ENCODE measurements around the gene POU5F1.

DNA sequence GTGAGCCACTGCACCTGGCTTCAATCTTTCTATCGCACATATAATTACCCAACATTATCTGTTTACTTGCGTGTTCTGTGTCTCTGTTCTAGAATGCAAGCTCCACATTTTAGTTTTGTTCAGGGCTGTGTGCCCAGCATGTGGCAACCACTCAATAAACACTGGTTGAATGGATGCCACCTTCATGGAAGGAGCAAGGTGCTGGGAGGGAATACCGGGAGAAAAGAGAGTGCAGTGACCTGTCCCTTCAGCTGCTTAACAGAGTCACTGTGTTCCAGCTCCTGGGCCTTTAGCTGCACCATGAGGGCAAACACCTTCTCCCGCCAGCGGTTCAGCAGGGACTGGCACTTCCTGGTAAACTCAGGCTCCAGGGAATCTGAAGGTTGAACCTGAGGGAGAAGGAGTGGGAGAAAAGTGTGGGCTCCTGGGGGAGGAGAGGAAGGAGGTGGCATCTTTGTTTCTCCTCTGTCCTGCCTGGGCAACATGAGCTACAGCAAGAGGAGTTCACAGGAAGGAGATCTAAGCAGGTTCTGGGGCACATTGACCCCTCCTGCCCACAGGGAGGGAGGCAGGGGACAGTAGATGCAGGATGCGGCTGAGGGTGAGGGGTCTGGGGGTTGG, 20.5 kb downstream of the POU5F1 start:
- TF ChIP-seq, protein P1, sequence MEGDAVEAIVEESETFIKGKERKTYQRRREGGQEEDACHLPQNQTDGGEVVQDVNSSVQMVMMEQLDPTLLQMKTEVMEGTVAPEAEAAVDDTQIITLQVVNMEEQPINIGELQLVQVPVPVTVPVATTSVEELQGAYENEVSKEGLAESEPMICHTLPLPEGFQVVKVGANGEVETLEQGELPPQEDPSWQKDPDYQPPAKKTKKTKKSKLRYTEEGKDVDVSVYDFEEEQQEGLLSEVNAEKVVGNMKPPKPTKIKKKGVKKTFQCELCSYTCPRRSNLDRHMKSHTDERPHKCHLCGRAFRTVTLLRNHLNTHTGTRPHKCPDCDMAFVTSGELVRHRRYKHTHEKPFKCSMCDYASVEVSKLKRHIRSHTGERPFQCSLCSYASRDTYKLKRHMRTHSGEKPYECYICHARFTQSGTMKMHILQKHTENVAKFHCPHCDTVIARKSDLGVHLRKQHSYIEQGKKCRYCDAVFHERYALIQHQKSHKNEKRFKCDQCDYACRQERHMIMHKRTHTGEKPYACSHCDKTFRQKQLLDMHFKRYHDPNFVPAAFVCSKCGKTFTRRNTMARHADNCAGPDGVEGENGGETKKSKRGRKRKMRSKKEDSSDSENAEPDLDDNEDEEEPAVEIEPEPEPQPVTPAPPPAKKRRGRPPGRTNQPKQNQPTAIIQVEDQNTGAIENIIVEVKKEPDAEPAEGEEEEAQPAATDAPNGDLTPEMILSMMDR (IDR thresholded peaks at IDR 0.05; ENCODE audit: poor library complexity, severe bottlenecking) = no peak
- TF ChIP-seq RAD21 (conservative IDR thresholded peaks at IDR 0.05) = no peak
- TF ChIP-seq TAF1 (IDR thresholded peaks at IDR 0.05; ENCODE audit: low read depth) = no peak
- no peak for TF ChIP-seq POLR2AphosphoS5 (IDR thresholded peaks at IDR 0.05)
- TF ChIP-seq MXI1 (conservative IDR thresholded peaks at IDR 0.05; ENCODE audit: poor library complexity, severe bottlenecking) = no peak
- TF ChIP-seq, protein P2, sequence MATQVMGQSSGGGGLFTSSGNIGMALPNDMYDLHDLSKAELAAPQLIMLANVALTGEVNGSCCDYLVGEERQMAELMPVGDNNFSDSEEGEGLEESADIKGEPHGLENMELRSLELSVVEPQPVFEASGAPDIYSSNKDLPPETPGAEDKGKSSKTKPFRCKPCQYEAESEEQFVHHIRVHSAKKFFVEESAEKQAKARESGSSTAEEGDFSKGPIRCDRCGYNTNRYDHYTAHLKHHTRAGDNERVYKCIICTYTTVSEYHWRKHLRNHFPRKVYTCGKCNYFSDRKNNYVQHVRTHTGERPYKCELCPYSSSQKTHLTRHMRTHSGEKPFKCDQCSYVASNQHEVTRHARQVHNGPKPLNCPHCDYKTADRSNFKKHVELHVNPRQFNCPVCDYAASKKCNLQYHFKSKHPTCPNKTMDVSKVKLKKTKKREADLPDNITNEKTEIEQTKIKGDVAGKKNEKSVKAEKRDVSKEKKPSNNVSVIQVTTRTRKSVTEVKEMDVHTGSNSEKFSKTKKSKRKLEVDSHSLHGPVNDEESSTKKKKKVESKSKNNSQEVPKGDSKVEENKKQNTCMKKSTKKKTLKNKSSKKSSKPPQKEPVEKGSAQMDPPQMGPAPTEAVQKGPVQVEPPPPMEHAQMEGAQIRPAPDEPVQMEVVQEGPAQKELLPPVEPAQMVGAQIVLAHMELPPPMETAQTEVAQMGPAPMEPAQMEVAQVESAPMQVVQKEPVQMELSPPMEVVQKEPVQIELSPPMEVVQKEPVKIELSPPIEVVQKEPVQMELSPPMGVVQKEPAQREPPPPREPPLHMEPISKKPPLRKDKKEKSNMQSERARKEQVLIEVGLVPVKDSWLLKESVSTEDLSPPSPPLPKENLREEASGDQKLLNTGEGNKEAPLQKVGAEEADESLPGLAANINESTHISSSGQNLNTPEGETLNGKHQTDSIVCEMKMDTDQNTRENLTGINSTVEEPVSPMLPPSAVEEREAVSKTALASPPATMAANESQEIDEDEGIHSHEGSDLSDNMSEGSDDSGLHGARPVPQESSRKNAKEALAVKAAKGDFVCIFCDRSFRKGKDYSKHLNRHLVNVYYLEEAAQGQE (IDR thresholded peaks at IDR 0.05; ENCODE audit: borderline replicate concordance) = no peak

All from neural cell (in vitro differentiated cells).